HepG2 (cell line): ENCODE measurements around the gene ASTN2. TPM values are rescaled to one million over a fixed set of nuclear protein-coding genes. Genes with fewer than 3 reads are reported as not detected.
A peak's percentile ranks its signal among the peaks of the same experiment; 100 is the strongest.

Source experiments
- CHD2 ChIP-seq: IDR thresholded peaks from 2 replicates; pipeline ENCODE4 v1.6.1; 2011; ENCODE audit warnings: low read depth, low read length, improper control_type of control experiment
- DR1 ChIP-seq: sonication (generic); formaldehyde crosslinking; IDR thresholded peaks from 2 replicates; pipeline ENCODE4 v1.8.0; 2021; ENCODE audit warnings: mild to moderate bottlenecking, missing genetic modification reagents, inconsistent platforms
- EED ChIP-seq: sonication (generic); formaldehyde crosslinking; IDR thresholded peaks from 2 replicates; pipeline ENCODE4 v1.5.0; 2020; ENCODE audit warnings: mild to moderate bottlenecking, missing genetic modification reagents
- ESRRA ChIP-seq: sonication (generic); formaldehyde crosslinking; IDR thresholded peaks from 2 replicates; pipeline ENCODE4 v1.5.1; 2020; ENCODE audit warnings: mild to moderate bottlenecking, low read depth, missing genetic modification reagents
- FIP1L1 ChIP-seq: fragments of 200-400 bp; formaldehyde crosslinking; IDR thresholded peaks from 2 replicates; pipeline ENCODE4 v1.6.1; 2018; ENCODE audit warnings: low read depth, mild to moderate bottlenecking, low read length, moderate library complexity, borderline replicate concordance; ENCODE audit not compliant: insufficient read depth
- FOXK2 ChIP-seq: fragments of 450-650 bp; IDR thresholded peaks from 2 replicates; pipeline ENCODE4 v1.6.1; 2016
- FOXP1 ChIP-seq, 2 experiments: fragments of 450-650 bp in 1 of 2; IDR thresholded peaks; 2 replicates each; pipeline ENCODE4 v1.6.1; 2017 to 2018; ENCODE audit warnings: antibody characterized with exemption in 1 of 2
- GATAD1 ChIP-seq: IDR thresholded peaks from 2 replicates; pipeline ENCODE4 v1.6.1; 2016; ENCODE audit warnings: missing genetic modification reagents, missing compliant biosample characterization
- HNRNPL ChIP-seq: fragments of 200-400 bp; formaldehyde crosslinking; IDR thresholded peaks from 2 replicates; pipeline ENCODE4 v1.6.1; 2017; ENCODE audit warnings: mild to moderate bottlenecking, low read depth, low read length
- KAT8 ChIP-seq: IDR thresholded peaks from 2 replicates; pipeline ENCODE4 v1.6.1; 2016; ENCODE audit warnings: missing genetic modification reagents, missing compliant biosample characterization
- KDM4B ChIP-seq: sonication (generic); formaldehyde crosslinking; IDR thresholded peaks from 2 replicates; pipeline ENCODE4 v1.4.0; 2020; ENCODE audit warnings: missing genetic modification reagents
- MBNL3 ChIP-seq: fragments of 250-450 bp; sonication (Bioruptor Pico); conservative IDR thresholded peaks from 2 replicates; pipeline ENCODE4 v1.8.0; 2022; ENCODE audit warnings: mild to moderate bottlenecking, inconsistent platforms
- MED1 ChIP-seq: sonication (generic); formaldehyde crosslinking; IDR thresholded peaks from 2 replicates; pipeline ENCODE4 v1.4.0; 2020; ENCODE audit warnings: missing genetic modification reagents
- RBAK ChIP-seq: sonication (generic); formaldehyde crosslinking; IDR thresholded peaks from 2 replicates; pipeline ENCODE4 v1.5.1; 2020; ENCODE audit warnings: mild to moderate bottlenecking, missing genetic modification reagents
- REPIN1 ChIP-seq: sonication (generic); formaldehyde crosslinking; IDR thresholded peaks from 2 replicates; pipeline ENCODE4 v1.8.0; 2022; ENCODE audit warnings: missing genetic modification reagents, low read depth, mild to moderate bottlenecking, borderline replicate concordance
- SALL1 ChIP-seq: sonication (generic); formaldehyde crosslinking; IDR thresholded peaks from 2 replicates; pipeline ENCODE4 v1.8.0; 2022; ENCODE audit warnings: mild to moderate bottlenecking, missing genetic modification reagents
- SALL2 ChIP-seq: sonication (generic); formaldehyde crosslinking; IDR thresholded peaks from 2 replicates; pipeline ENCODE4 v1.8.1; 2023; ENCODE audit warnings: mild to moderate bottlenecking, missing genetic modification reagents, inconsistent platforms
- SAP130 ChIP-seq: IDR thresholded peaks from 2 replicates; pipeline ENCODE4 v1.6.1; 2016; ENCODE audit warnings: low read depth
- SMC3 ChIP-seq: IDR thresholded peaks from 2 replicates; pipeline ENCODE4 v1.6.1; 2011; ENCODE audit warnings: low read length, improper control_type of control experiment
- SNAI1 ChIP-seq: sonication (generic); formaldehyde crosslinking; IDR thresholded peaks from 2 replicates; pipeline ENCODE4 v1.5.0; 2020; ENCODE audit warnings: mild to moderate bottlenecking, missing genetic modification reagents, borderline replicate concordance
- SP4 ChIP-seq: sonication (generic); formaldehyde crosslinking; IDR thresholded peaks from 2 replicates; pipeline ENCODE4 v1.8.1; 2023; ENCODE audit warnings: mild to moderate bottlenecking, missing genetic modification reagents
- ZMYM4 ChIP-seq: sonication (generic); formaldehyde crosslinking; IDR thresholded peaks from 2 replicates; pipeline ENCODE4 v1.8.1; 2023; ENCODE audit warnings: mild to moderate bottlenecking, missing genetic modification reagents
- ZNF121 ChIP-seq: sonication (generic); formaldehyde crosslinking; IDR thresholded peaks from 2 replicates; pipeline ENCODE4 v1.5.0; 2020; ENCODE audit warnings: mild to moderate bottlenecking, missing genetic modification reagents
- ZNF292 ChIP-seq: sonication (generic); formaldehyde crosslinking; IDR thresholded peaks from 2 replicates; pipeline ENCODE4 v1.8.1; 2022; ENCODE audit warnings: mild to moderate bottlenecking, low read depth, missing genetic modification reagents, borderline replicate concordance
- ZNF34 ChIP-seq: sonication (generic); formaldehyde crosslinking; IDR thresholded peaks from 2 replicates; pipeline ENCODE4 v1.4.0; 2020; ENCODE audit warnings: mild to moderate bottlenecking, missing genetic modification reagents, borderline replicate concordance
- ZNF44 ChIP-seq: sonication (generic); formaldehyde crosslinking; IDR thresholded peaks from 2 replicates; pipeline ENCODE4 v1.5.1; 2020; ENCODE audit warnings: mild to moderate bottlenecking, missing genetic modification reagents
- ZNF772 ChIP-seq: sonication (generic); formaldehyde crosslinking; IDR thresholded peaks from 2 replicates; pipeline ENCODE4 v1.5.0; 2020; ENCODE audit warnings: mild to moderate bottlenecking, missing genetic modification reagents
- polyA plus RNA-seq, 8 experiments: library from polyadenylated mRNA; depleted of rRNA in 3 of 8; stranded (reverse) in 7 of 8; unstranded in 1 of 8; fragments of >200 nt; fragmentation: Illumina TruSeq in 4 of 8; extraction: Trizol in 4 of 8; gene quantifications; 2 replicates each; pipeline versions ENCODE4 v1.2.1 to v1.2.3, GENCODE V29; 2011 to 2016; ENCODE audit warnings: low read depth in 4 of 8, missing spikeins in 1 of 8, mixed read lengths in 1 of 8; ENCODE audit not compliant: insufficient read depth in 1 of 8
- total RNA-seq, 5 experiments: library from RNA; depleted of rRNA; stranded (reverse); fragments of >200 nt; fragmentation: Illumina TruSeq; extraction: Trizol; gene quantifications; 2 replicates each; pipeline ENCODE4 v1.2.3, GENCODE V29; 2016; ENCODE audit warnings: low read depth in 1 of 5
- TF ChIP-seq, protein P1 (sequence below): sonication (generic); formaldehyde crosslinking; IDR thresholded peaks from 2 replicates; pipeline ENCODE4 v1.4.0; 2020; ENCODE audit warnings: mild to moderate bottlenecking, missing genetic modification reagents
- TF ChIP-seq, protein P2 (sequence below): sonication (generic); formaldehyde crosslinking; IDR thresholded peaks from 2 replicates; pipeline ENCODE4 v1.8.1; 2023; ENCODE audit warnings: missing genetic modification reagents, mild to moderate bottlenecking, borderline replicate concordance
- TF ChIP-seq, protein P3 (sequence below): sonication (generic); formaldehyde crosslinking; conservative IDR thresholded peaks from 2 replicates; pipeline ENCODE4 v1.8.0; 2022; ENCODE audit warnings: missing genetic modification reagents

The ASTN2 gene
- total and polyA plus RNA-seq, 2 of the 13 experiments (the other 11 are each of a cell fraction or from before 2014, with no cell fraction given): 5.2 to 13.5 TPM

DNA sequence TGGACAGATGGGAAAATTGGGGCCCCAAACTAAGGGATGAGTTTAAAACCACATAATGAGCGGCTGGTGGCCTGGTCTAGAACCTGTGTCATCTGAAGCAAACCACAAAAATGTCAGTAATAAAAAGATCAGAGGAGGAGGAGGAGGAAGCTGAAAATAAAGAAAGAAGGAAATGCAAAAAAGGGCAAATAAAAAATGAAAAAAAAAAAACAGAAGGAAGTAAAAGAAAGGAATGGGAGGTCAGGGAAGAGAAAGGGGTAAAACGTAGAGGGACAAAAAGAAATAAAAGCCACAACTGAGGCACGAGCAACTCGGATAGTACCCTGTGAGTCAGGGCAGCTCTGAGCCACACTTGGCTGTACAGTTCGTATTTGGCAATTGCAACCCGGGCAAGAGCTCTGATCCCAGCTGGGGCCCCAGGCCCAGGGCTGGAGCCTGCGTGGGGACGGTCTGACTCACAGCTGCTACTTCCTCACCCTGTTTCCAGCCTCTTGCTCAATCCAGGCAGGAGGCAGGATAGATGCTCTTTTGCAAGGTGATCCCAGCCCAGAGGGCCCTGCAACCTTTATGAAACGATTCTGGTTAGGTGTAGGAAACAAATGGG, 865.7 kb downstream of the ASTN2 start (continued):
- peak; percentile 33; the same call in 1 of the 2 replicates for TF ChIP-seq KAT8 (CRISPR knock-in tag)
- TF ChIP-seq REPIN1: no peak
- no peak for TF ChIP-seq EED (CRISPR knock-in tag)
- 0 out of 2 replicates have a peak, but pooled peaks have one; percentile 20 for TF ChIP-seq ESRRA (CRISPR knock-in tag)
- peak; percentile 75; the same call in 1 of the 2 replicates for TF ChIP-seq ZNF44 (CRISPR knock-in tag)
- TF ChIP-seq KDM4B (CRISPR knock-in tag): 0 out of 2 replicates have a peak, but pooled peaks have one; percentile 37
- TF ChIP-seq FOXP1 (IDR thresholded peaks at IDR 0.05): no peak
- peak; percentile 33; the same call in 1 of the 2 replicates for TF ChIP-seq FOXP1 (CRISPR knock-in tag; IDR thresholded peaks at IDR 0.05)
- peak; percentile 30; the same call in 1 of the 2 replicates for TF ChIP-seq SMC3
- TF ChIP-seq ZNF121 (CRISPR knock-in tag): peak; percentile 44; the same call in 1 of the 2 replicates
- TF ChIP-seq ZNF34 (CRISPR knock-in tag): no peak
- no peak for TF ChIP-seq CHD2
- 0 out of 2 replicates have a peak, but pooled peaks have one; percentile 31 for TF ChIP-seq HNRNPL
- peak; percentile 77 for TF ChIP-seq MED1 (CRISPR knock-in tag)
- peak; percentile 93 for TF ChIP-seq ZNF292 (CRISPR knock-in tag)
- TF ChIP-seq ZMYM4 (CRISPR knock-in tag): peak; percentile 69; the same call in 1 of the 2 replicates
- no peak for TF ChIP-seq ZNF772 (CRISPR knock-in tag)
- TF ChIP-seq, protein P1, sequence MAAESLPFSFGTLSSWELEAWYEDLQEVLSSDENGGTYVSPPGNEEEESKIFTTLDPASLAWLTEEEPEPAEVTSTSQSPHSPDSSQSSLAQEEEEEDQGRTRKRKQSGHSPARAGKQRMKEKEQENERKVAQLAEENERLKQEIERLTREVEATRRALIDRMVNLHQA: no peak
- TF ChIP-seq MBNL3 (CRISPR knock-in tag): no peak
- no peak for TF ChIP-seq DR1 (CRISPR knock-in tag)
- TF ChIP-seq FIP1L1: peak; percentile 36; the same call in 1 of the 2 replicates
- 0 out of 2 replicates have a peak, but pooled peaks have one; percentile 33 for TF ChIP-seq SALL2 (CRISPR knock-in tag)
- no peak for TF ChIP-seq FOXK2
- peak; percentile 29; the same call in 1 of the 2 replicates for TF ChIP-seq GATAD1 (CRISPR knock-in tag)
- TF ChIP-seq, protein P2, sequence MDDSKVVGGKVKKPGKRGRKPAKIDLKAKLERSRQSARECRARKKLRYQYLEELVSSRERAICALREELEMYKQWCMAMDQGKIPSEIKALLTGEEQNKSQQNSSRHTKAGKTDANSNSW (CRISPR knock-in tag): no peak
- TF ChIP-seq SP4 (CRISPR knock-in tag): no peak
- TF ChIP-seq SNAI1: no peak
- TF ChIP-seq, protein P3, sequence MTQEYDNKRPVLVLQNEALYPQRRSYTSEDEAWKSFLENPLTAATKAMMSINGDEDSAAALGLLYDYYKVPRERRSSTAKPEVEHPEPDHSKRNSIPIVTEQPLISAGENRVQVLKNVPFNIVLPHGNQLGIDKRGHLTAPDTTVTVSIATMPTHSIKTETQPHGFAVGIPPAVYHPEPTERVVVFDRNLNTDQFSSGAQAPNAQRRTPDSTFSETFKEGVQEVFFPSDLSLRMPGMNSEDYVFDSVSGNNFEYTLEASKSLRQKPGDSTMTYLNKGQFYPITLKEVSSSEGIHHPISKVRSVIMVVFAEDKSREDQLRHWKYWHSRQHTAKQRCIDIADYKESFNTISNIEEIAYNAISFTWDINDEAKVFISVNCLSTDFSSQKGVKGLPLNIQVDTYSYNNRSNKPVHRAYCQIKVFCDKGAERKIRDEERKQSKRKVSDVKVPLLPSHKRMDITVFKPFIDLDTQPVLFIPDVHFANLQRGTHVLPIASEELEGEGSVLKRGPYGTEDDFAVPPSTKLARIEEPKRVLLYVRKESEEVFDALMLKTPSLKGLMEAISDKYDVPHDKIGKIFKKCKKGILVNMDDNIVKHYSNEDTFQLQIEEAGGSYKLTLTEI (CRISPR knock-in tag): no peak
- no peak for TF ChIP-seq RBAK (CRISPR knock-in tag)
- peak; percentile 90 for TF ChIP-seq SALL1 (CRISPR knock-in tag)
- peak; percentile 79 for TF ChIP-seq SAP130 (CRISPR knock-in tag)
